ENCODE data around the gene PEX14. TPM values are rescaled to one million over a fixed set of nuclear protein-coding genes. Genes with fewer than 3 reads are reported as not detected.
A peak's percentile ranks its signal among the peaks of the same experiment; 100 is the strongest.
"Not testable (repeated sequence)": the region's sequence is repeated elsewhere in the genome, so short reads cannot be mapped to it uniquely, and the experiment has no call there.

PEX14 gene
- total and polyA plus RNA-seq, 10 of the 15 experiments (the other 5 are each of a cell fraction or from before 2014, with no cell fraction given) = 1.4 to 23.2 (median 12.0) TPM

- H3K79me2 ChIP-seq (ENCODE audit: control insufficient read depth, insufficient read depth, low read length); H3K9ac ChIP-seq (ENCODE audit: control insufficient read depth, insufficient read depth, low read length); H3K36me3 ChIP-seq (ENCODE audit: control insufficient read depth in 2 of 2, insufficient read depth in 2 of 2, low read length in 1 of 2); H3K4me2 ChIP-seq (ENCODE audit: control insufficient read depth, insufficient read depth); intact Hi-C loops (cut with micrococcal nuclease; ENCODE audit: unreplicated experiment); BruUV-seq (replicated peaks); H3K27me3 ChIP-seq (replicated peaks in 1 of 2; ENCODE audit: control insufficient read depth in 2 of 2, insufficient read depth in 2 of 2, low read length in 1 of 2); H4K20me1 ChIP-seq (ENCODE audit: control insufficient read depth, insufficient read depth); H2AFZ ChIP-seq (ENCODE audit: control insufficient read depth, low read depth, low read length); DNase-seq (ENCODE audit: low read depth, low spot score); FAIRE-seq; H3K9me3 ChIP-seq (replicated peaks; ENCODE audit: control insufficient read depth, insufficient read depth, low read length); H3K4me3 ChIP-seq; H3K4me1 ChIP-seq (ENCODE audit: control insufficient read depth, insufficient read depth, low read length); in situ Hi-C loops (cut with MboI); H3K27ac ChIP-seq (ENCODE audit: control insufficient read depth, insufficient read depth): not testable (repeated sequence)
- SMC1A ChIA-PET (ENCODE audit: uncharacterized antibody, unreplicated experiment) = interaction anchor here (0.6 to 1.5 kb wide), 3 partner anchors 22 to 541 kb away, joined by 3 to 6 read pairs (median 3); no protein-coding TSS in a partner anchor
- WGBS (ENCODE audit: insufficient coverage, insufficient replicate concordance, low lambda C conversion rate, missing lambda C conversion rate) = 62% methylated on average over 7 of the region's 7 CpGs
- CTCF ChIA-PET = interaction anchor here (1.4 to 2.2 kb wide), 2 partner anchors 23 to 36 kb away, joined by 6 to 8 read pairs; no protein-coding TSS in a partner anchor
- peak; percentile 70 for ATAC-seq
- POLR2A ChIA-PET = interaction anchor here (1.2 kb wide), 1 partner anchor 8 kb away, joined by 3 read pairs; no protein-coding TSS in a partner anchor
- RAD21 ChIA-PET (ENCODE audit: unreplicated experiment) = interaction anchor here (1.9 kb wide), 1 partner anchor 24 kb away, joined by 6 read pairs; no protein-coding TSS in a partner anchor
Measured at GRCh38 chr1:10457462-10457861, 17.3 kb upstream of the PEX14 start.

GRCh38 chr1:10457875-10458274 lies 16.9 kb upstream of the PEX14 start:
- Histone ChIP-seq H3K9ac (ENCODE audit: control insufficient read depth, insufficient read depth, low read length) (no peak overlapping the region), H2AFZ (ENCODE audit: control insufficient read depth, low read depth, low read length) (no peak overlapping the region), H3K4me3 (no peak overlapping the region), H3K27me3 (replicated peaks in 1 of 2; ENCODE audit: control insufficient read depth in 2 of 2, insufficient read depth in 2 of 2, low read length in 1 of 2) (no peaks in the 10 kb centered on the region), H3K27ac (ENCODE audit: control insufficient read depth, insufficient read depth) (no peak overlapping the region), H3K36me3 (ENCODE audit: control insufficient read depth in 2 of 2, insufficient read depth in 2 of 2, low read length in 1 of 2) (peaks cover 5% of the 10 kb centered on the region in 2 experiments; a peak in 3 of 4 replicates), H3K79me2 (ENCODE audit: control insufficient read depth, insufficient read depth, low read length) (no peaks in the 10 kb centered on the region), H3K4me2 (ENCODE audit: control insufficient read depth, insufficient read depth) (no peak overlapping the region), H4K20me1 (ENCODE audit: control insufficient read depth, insufficient read depth) (no peaks in the 10 kb centered on the region), H3K9me3 (replicated peaks; ENCODE audit: control insufficient read depth, insufficient read depth, low read length) (no peaks in the 10 kb centered on the region; the same call in 2 of the 3 replicates), H3K4me1 (ENCODE audit: control insufficient read depth, insufficient read depth, low read length) (no peaks in the 10 kb centered on the region; the same call in 1 of the 2 replicates)
- CTCF ChIA-PET = interaction anchor here (1.4 to 2.2 kb wide), 2 partner anchors 24 to 36 kb away, joined by 6 to 8 read pairs; no protein-coding TSS in a partner anchor
- POLR2A ChIA-PET = interaction anchor here (0.7 kb wide), 1 partner anchor 24 kb away, joined by 4 read pairs; no protein-coding TSS in a partner anchor
- SMC1A ChIA-PET (ENCODE audit: uncharacterized antibody, unreplicated experiment) = interaction anchor here (1.5 kb wide), 2 partner anchors 23 to 36 kb away, joined by 3 to 6 read pairs; no protein-coding TSS in a partner anchor
- TSS peak; percentile 37 for BruUV-seq (replicated peaks)
- 91% methylated on average over 9 of the region's 9 CpGs for WGBS (ENCODE audit: insufficient coverage, insufficient replicate concordance, low lambda C conversion rate, missing lambda C conversion rate)
- TF ChIP-seq TBL1XR1 (IDR thresholded peaks at IDR 0.05; ENCODE audit: low read depth, low read length) (no peak), FOS (IDR thresholded peaks at IDR 0.05; ENCODE audit: borderline replicate concordance, extremely low read depth, insufficient read length) (no peak), DPF2 (IDR thresholded peaks at IDR 0.05) (no peak), NR2C2 (IDR thresholded peaks at IDR 0.05; ENCODE audit: borderline replicate concordance, control insufficient read depth, insufficient read length, low read depth) (no peak), CREB1 (IDR thresholded peaks at IDR 0.05; ENCODE audit: low read depth) (no peak), TAF1 (IDR thresholded peaks at IDR 0.05; ENCODE audit: borderline replicate concordance, low read depth, low read length) (no peak)
- TF ChIP-seq, protein P1, sequence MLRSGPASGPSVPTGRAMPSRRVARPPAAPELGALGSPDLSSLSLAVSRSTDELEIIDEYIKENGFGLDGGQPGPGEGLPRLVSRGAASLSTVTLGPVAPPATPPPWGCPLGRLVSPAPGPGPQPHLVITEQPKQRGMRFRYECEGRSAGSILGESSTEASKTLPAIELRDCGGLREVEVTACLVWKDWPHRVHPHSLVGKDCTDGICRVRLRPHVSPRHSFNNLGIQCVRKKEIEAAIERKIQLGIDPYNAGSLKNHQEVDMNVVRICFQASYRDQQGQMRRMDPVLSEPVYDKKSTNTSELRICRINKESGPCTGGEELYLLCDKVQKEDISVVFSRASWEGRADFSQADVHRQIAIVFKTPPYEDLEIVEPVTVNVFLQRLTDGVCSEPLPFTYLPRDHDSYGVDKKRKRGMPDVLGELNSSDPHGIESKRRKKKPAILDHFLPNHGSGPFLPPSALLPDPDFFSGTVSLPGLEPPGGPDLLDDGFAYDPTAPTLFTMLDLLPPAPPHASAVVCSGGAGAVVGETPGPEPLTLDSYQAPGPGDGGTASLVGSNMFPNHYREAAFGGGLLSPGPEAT (IDR thresholded peaks at IDR 0.05; ENCODE audit: low read depth) = no peak
- TF ChIP-seq, protein P2, sequence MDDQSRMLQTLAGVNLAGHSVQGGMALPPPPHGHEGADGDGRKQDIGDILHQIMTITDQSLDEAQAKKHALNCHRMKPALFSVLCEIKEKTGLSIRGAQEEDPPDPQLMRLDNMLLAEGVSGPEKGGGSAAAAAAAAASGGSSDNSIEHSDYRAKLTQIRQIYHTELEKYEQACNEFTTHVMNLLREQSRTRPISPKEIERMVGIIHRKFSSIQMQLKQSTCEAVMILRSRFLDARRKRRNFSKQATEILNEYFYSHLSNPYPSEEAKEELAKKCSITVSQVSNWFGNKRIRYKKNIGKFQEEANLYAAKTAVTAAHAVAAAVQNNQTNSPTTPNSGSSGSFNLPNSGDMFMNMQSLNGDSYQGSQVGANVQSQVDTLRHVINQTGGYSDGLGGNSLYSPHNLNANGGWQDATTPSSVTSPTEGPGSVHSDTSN (IDR thresholded peaks at IDR 0.05; ENCODE audit: insufficient replicate concordance, low read depth, low read length) = no peak
- FAIRE-seq (no peak), DNase-seq (ENCODE audit: low read depth, low spot score) (no peak), ATAC-seq (no peak)
- in situ Hi-C loops (cut with MboI) = no loop called here
- intact Hi-C loops (cut with micrococcal nuclease; ENCODE audit: unreplicated experiment) = no loop called here
- RAD21 ChIA-PET (ENCODE audit: unreplicated experiment) = interaction anchor here (0.7 kb wide), 1 partner anchor 743 kb away, joined by 3 read pairs; no protein-coding TSS in a partner anchor
